ENCODE data around the gene CYB5B. TPM values are rescaled to one million over a fixed set of nuclear protein-coding genes. Genes with fewer than 3 reads are reported as not detected.

The CYB5B gene
- total and polyA plus RNA-seq, 2 donors (not counting 3 experiments of a cell fraction or from before 2014, with no cell fraction given), result 175 to 176 TPM

- no peak overlapping the region for H3K4me2 ChIP-seq (ENCODE audit: insufficient read depth, low read length)
- no peaks in the 10 kb centered on the region for H3K9me1 ChIP-seq (replicated peaks; ENCODE audit: control insufficient read depth, extremely low read depth, insufficient read depth, low read length)
- FAIRE-seq, result no peak
- dilution Hi-C loops (cut with MboI; ENCODE audit: extremely low pct_ligation_motif_present, low sequenced_read_pairs), result no loop called here
- no peaks in the 10 kb centered on the region for H3K79me2 ChIP-seq (ENCODE audit: control insufficient read depth, insufficient read depth, low read length)
- no TSS peak for BruUV-seq (replicated peaks)
- no peaks in the 10 kb centered on the region for H3K4me1 ChIP-seq (ENCODE audit: control insufficient read depth, extremely low read depth, insufficient read depth, low read length)
- ChIA-PET CTCF (interaction anchor here (0.6 kb wide), 1 partner anchor 9 kb away, joined by 3 read pairs; no protein-coding TSS in a partner anchor), POLR2A (no interaction called here)
- no peak overlapping the region for H2AFZ ChIP-seq (ENCODE audit: low read depth, low read length)
- H3K27me3 ChIP-seq (ENCODE audit: control insufficient read depth in 2 of 2, insufficient read depth in 2 of 2, low read length in 2 of 2), result peaks cover 0 to 6% of the 10 kb centered on the region in 2 experiments
- DNase-seq (ENCODE audit: low read depth, low spot score), result no peak
- H3K4me3 ChIP-seq (replicated peaks in 1 of 3; ENCODE audit: insufficient read depth in 1 of 3, low read depth in 1 of 3, low read length in 3 of 3), result no peak overlapping the region
- H3K27ac ChIP-seq (ENCODE audit: insufficient read depth, low read depth, low read length), result no peak overlapping the region
- H3K9me3 ChIP-seq (replicated peaks; ENCODE audit: control insufficient read depth, insufficient read depth, low read length), result no peaks in the 10 kb centered on the region
- no peak overlapping the region for H3K9ac ChIP-seq (replicated peaks; ENCODE audit: extremely low read depth, insufficient read depth, low read length)
- no peaks in the 10 kb centered on the region for H4K20me1 ChIP-seq (replicated peaks; ENCODE audit: control insufficient read depth, extremely low read depth, insufficient read depth, low read length)
- TF ChIP-seq POLR2A (IDR thresholded peaks at IDR 0.05; ENCODE audit: low read depth, low read length) (no peak), JUN (IDR thresholded peaks at IDR 0.05; ENCODE audit: borderline replicate concordance, insufficient read depth, insufficient read length, low read depth) (no peak), FOS (IDR thresholded peaks at IDR 0.05; ENCODE audit: borderline replicate concordance, insufficient read depth, low read length) (no peak), EZH2 (IDR thresholded peaks at IDR 0.05; ENCODE audit: borderline replicate concordance, low read depth, low read length, severe bottlenecking) (no peak), MAX (IDR thresholded peaks at IDR 0.05; ENCODE audit: insufficient read depth, insufficient read length) (no peak), CTCF (IDR thresholded peaks at IDR 0.05; ENCODE audit: extremely low read depth in 1 of 2, insufficient read depth in 1 of 2, low read depth in 1 of 2, low read length in 2 of 2) (no peak), GATA2 (IDR thresholded peaks at IDR 0.05; ENCODE audit: insufficient read depth, insufficient read length, low read depth, low read length) (no peak), POLR2AphosphoS5 (IDR thresholded peaks at IDR 0.05; ENCODE audit: insufficient read depth, low read depth, low read length) (no peak), MYC (IDR thresholded peaks at IDR 0.05; ENCODE audit: low read depth, low read length) (no peak)
- intact Hi-C loops (cut with micrococcal nuclease), result no loop called here
- H3K36me3 ChIP-seq (ENCODE audit: control insufficient read depth in 2 of 2, extremely low read depth in 1 of 2, insufficient read depth in 2 of 2, low read length in 2 of 2), result no peaks in the 10 kb centered on the region
Observed at GRCh38 chr16:69511651-69512050, 87.2 kb downstream of the CYB5B start.

Data from endothelial cell of umbilical vein (primary cell).